GM19452 (cell line): ENCODE results near the gene PLN.
A peak's percentile ranks its signal among the peaks of the same experiment; 100 is the strongest.

Source experiments
- ATAC-seq: cut with Tn5 transposase; IDR thresholded peaks from one replicate; pipeline ENCODE4 v1.9.1; 2021; ENCODE audit not compliant: unreplicated experiment

PLN gene

GRCh38 chr6:118536478-118536877, 11.6 kb upstream of the PLN start:
- no peak for ATAC-seq

- no peak for ATAC-seq
Observed at GRCh38 chr6:118537574-118537973, 10.5 kb upstream of the PLN start.

DNA sequence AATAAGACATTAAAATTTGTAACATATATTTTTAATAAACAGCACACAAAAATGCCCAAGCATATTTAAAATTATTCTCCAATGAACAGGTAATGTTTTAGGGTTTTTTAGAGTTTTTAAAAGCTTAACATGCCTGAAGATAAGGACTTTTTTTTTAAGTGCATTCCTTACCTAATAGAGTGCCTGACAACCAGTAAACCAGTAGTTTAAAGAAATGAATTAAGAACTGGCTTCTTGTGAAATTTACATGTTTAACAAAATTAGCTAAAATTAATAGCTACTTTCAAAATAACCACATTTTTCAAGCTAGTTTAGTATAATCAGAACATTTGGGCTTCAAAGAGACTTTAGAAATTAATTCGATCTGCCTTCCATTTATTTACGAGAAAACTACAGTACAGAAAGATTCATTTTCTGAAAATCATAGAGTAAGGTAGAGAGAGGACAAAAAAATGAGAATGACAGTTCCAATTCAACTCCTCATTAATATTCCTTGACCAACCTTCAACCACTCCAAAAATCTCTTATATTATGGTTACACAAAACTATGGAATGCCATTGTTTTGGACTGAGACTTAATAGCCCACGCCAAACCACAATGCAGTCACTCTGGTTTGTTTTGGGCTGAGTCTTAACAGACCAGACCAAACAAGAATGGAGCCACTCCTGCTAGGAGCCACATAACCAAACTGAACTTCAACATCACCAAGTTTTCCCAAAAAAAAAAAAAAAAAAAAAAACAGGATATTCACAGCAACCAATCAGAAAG, 5.7 kb upstream of the PLN start:
- no peak for ATAC-seq

GRCh38 chr6:118544105-118544504, 4.0 kb upstream of the PLN start:
- no peak for ATAC-seq

DNA sequence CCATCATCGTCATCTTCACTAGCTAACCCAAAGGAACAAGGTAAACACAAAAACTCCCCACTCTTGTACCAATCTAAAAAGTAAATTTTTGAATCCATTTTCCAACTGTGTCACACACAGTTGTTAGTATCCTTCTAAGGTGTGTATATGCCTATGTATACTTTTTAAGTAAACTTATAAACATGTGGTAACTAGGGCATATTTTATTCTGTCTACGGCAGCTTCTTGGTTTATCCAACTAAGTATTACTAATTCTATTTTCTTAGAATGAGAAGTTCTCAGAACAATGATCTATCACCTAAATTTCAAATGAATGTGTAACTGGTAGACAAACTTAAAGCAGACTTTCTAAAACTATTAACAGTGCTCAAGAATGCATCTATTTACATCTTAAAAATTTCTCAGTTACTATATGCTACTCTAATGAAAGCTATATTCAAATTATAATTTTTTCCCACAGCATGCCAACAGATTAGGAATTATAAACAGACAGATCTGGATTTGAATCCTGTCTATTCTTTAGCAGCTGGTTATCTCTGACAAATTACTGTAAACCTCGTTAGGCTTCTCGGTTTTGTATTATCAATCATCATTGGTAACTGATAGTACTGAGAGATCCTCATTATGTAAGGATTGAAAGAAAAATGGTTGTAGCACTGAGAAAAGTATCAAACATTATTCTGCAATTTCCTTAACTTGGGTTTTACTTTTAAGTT, 1.8 kb upstream of the PLN start:
- no peak for ATAC-seq

DNA sequence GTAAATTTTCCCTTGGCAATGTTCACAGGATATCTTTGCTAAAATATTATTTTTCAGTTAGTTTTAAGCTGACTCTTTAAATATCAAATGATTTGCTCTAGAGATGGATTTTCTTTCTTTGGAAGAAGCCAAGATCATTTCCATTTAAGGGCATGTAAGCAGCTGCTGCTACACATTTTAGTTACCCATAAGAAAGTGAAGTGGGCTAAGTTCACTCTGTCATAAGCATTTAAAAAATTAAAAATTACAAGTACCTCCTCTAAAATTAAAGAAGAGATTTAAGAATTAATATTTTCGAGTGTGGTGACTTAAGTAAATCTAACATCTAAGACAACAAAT, 1.2 kb upstream of the PLN start:
- no peak for ATAC-seq

DNA sequence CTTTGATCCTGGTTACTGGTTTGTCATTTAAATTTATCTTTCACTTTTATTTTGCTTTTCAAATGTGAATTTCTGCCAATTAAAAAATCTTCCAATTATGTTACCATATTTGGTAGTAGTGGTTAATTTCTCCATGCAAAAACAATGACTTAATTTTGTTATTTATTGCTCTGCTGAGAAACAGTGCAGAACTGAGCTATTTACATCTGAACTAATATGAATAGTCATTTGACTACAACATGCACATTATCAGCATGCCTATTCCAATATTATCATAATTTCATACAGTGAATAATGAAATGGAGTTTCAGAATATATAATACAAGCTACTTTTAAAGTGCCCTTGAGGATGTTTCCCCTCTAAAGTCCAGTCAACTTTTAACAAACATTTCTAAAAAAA, 517 bp downstream of the PLN start:
- no peak for ATAC-seq

DNA sequence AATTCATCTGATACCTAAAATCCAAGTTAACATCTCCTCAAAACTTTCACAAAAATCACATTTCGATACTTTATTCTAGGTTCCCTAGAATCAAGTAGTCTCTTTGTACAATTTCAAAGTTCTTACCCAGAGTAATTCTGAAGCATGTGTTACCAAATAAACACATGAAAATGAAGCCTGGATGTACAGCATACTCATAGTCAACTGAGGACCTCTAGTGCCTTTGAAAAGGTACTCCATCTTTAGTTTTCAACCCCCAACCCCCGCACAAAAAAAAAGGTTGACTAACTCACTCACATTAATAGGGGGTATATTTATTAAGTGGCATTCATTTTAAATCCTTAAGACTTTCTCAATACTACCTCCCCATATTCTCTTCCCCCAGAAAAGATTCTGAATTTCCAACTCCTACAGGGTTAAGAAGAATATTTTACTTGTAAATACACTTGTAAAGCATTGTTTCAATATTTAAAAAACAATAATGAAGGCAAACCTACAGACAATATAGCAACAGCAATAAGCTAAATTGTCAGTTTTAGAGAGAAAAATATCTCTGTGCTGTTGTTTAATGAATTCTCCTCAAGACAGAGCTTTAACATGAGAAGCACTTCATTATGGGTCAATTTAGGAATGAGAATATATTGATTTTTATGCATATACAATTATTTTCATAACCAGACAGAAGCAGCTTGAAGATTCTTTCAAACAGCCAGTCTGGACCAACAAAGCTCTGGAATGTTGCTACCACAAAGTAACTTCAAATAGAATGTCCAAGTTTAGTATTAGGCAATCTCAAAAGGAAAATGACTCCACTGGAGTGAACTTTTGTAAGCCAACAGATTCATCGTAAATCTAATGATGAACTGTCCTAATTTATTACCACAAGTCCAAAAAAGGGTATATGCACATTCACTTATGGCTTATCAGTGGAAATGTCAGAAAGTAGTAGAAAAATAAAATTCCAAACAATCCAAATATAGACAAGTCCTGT, 3.3 kb downstream of the PLN start:
- ATAC-seq, result peak; percentile 81

DNA sequence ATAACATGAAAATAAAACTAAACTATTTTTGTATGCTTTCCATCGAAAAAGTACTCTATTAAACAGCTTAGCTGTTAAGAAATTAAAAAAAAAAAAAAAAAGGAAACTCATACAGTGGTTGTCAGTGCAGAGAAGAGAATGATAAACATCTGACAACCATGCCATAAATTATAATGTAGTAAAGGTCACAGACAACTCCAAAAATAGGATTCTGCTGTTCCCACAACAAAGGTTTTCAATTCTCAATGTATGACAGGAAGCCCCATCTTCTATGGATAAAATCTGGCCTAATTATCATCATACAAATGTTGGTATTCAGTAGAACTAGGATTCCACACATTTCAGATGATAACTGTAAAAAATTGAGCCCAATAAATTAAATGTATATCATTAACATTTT, 5.0 kb downstream of the PLN start:
- ATAC-seq, result no peak

GRCh38 chr6:118554698-118555097, 6.6 kb downstream of the PLN start:
- no peak for ATAC-seq

GRCh38 chr6:118558464-118559217, 10.5 kb downstream of the PLN start:
- ATAC-seq, result peak; percentile 61

DNA sequence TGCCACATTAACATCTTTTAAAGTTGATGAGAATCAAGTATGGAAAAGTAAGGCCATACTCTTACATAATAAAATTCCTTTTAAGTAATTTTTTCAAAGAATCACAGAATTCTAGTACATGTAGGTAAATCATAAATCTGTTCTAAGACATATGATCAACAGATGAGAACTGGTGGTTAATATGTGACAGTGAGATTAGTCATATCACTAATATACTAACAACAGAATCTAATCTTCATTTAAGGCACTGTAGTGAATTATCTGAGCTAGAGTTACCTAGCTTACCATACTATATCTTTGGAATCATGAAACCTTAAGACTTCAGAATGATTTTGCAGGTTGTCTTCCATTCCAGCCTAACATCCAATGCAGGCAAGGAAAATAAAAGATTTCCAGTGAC, 11.6 kb downstream of the PLN start:
- ATAC-seq, result peak; percentile 59

GRCh38 chr6:118562248-118562647, 14.2 kb downstream of the PLN start:
- ATAC-seq, result no peak

GRCh38 chr6:118562959-118563358, 14.9 kb downstream of the PLN start:
- no peak for ATAC-seq

- peak; percentile 98 for ATAC-seq
Observed at GRCh38 chr6:118565311-118565960, 17.3 kb downstream of the PLN start.

- ATAC-seq, result no peak
Observed at GRCh38 chr6:118567974-118568373, 19.9 kb downstream of the PLN start.

DNA sequence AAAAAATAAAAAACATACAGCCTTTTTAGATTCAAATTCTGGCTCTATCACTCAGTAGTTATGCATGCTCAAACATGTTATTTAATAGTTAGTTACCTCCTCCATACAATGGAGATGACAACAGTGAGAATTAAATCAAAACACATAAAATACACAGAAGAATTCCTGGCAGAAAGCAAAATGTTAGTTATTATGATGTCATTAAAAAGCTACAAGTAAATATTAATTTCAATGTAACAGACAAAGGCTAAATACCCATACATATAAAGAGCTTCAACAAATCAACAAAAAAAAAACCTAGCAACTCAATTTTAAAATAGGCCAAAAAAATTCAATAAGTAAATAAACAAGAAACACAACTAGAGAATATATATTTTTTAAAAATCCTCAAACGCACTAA, 21.4 kb downstream of the PLN start:
- ATAC-seq, result no peak

DNA sequence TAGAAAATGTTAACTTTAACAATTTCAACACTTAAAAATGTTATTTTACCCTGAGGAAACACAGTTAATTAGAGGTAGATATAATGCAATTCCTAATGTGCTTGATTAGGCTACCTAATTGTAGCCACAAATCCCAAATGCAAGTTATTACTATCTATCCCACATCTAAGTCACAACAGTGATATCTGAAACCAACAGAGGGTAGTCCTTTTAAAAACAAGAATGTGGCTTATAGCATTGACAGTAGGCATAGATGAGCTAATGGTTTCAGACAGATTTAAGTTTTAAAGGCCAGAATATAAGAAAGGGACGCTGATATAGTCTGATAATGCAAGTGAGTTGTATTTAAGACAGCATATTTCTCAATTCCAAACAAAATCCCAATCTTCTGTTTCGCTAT, 23.0 kb downstream of the PLN start:
- no peak for ATAC-seq

- ATAC-seq, result no peak
Observed at GRCh38 chr6:118574051-118574865, 26.2 kb downstream of the PLN start.
